GM19023 (cell line): ENCODE measurements around the gene MMP7.

Experiments
- ATAC-seq: cut with Tn5 transposase; IDR thresholded peaks from one replicate; pipeline ENCODE4 v1.9.1; 2021; ENCODE audit warnings: mild to moderate bottlenecking, moderate library complexity; ENCODE audit not compliant: unreplicated experiment

MMP7 gene, protein sequence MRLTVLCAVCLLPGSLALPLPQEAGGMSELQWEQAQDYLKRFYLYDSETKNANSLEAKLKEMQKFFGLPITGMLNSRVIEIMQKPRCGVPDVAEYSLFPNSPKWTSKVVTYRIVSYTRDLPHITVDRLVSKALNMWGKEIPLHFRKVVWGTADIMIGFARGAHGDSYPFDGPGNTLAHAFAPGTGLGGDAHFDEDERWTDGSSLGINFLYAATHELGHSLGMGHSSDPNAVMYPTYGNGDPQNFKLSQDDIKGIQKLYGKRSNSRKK

DNA sequence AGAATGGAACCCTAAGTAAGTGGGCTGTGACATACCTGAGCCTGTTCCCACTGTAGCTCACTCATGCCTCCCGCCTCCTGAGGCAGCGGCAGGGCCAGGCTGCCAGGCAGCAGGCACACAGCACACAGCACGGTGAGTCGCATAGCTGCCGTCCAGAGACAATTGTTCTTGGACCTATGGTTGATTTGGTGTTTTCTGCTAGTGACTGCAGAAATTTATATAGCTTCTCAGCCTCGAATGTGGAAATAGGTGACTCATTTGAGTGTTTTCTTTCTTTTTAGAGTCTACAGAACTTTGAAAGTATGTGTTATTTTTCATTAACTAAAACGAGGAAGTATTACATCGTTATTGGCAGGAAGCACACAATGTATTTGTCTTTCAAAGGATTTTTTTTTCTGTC lies at the start of gene MMP7:
TSS of gene MMP7 (minus strand) at position 190 of the 400 bp plus-strand sequence. CDS start at position 143, 47 bp downstream.
- no peak for ATAC-seq

DNA sequence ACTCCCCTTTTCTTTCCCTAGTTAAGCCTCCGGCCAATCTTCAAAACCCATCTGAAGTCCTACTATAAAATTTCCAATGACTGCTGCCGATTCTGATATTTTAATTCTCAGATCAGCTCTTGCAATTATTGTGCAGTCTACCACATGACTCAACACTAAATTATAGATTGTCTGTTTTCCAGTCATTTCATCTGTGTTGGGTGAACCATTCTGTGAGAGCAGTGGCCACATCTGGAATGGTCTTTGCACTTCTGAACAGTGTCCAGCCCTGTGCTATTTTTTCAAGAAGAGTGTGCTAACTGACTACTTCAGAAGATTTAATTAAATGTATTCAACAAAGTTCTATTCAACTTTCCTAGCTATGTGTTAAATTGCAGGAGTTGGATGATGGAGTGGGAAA lies 47.2 kb upstream of the MMP7 start:
- ATAC-seq: no peak

DNA sequence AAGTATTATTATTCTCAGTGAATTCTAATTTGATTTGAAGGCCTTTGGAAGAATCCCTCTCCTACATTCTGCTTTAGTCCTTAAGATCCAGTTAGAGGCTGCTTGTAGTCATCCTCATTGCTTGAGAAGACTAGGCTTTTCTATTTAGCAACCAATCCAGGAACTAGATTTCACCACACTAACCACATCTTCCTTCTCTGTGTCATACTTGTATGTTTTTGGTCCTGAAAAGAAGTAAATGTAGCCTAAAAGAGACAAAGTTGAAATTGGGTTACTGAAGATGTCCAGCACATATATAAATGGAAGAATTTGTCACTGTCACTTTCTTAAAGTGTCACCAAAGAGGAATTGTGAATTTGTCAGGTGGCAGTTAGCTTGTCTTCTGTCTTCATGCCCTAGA lies 46.6 kb upstream of the MMP7 start:
- no peak for ATAC-seq

DNA sequence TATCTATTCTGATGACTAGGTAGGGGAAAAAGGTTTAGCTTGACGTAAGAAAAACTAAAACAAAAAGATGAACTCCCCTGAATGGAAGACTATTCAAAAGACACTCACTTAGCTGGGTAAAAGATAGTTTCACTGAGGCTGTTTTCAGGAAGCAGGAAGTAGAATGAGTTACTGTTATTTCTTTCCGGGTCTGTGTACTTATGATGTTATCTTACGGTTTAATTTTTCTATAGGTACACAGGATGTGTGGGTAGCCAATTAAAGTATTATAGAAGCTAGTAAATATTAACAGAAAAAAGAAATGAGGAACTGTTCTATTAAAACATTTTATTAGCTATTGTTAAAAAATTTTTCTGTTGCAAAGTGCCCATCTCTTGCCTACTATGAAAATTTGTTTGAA lies 45.8 kb upstream of the MMP7 start:
- no peak for ATAC-seq

DNA sequence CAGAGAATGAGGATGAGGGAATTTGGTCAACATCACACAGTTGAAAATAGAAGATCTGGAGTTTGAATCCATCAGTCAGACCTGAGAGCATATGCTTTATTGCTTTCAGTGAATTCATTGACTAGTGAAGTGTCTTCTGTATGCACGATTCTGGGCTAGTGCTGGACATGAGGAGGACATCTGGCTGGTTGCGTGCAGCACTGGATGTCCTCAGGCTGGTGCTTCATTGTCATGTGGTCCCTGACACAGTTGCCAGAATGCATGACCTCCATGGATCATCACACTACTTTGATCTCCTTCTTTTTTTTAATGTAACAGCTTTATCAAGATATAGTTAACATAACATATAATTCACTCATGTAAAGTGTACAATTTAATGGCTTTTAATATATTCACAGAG lies 44.5 kb upstream of the MMP7 start:
- ATAC-seq: no peak

DNA sequence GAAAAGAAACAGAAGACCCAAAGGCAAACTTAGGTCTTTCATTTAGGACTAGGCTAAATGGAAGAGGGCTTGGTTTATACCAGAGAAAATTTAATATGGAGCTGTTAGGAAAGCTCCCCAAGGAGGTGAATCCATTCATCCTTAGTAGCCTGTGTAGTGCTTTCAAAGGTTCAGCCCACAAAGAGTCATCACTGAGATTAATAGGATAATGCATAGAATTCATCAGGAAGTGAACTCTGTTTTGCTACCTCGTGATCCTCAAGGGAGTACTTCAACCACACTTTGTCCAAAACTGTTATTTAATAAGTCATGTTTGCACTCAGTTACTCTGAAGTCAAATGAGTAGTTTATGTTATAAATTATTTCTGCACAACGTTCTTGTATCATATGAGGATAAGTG lies 43.3 kb upstream of the MMP7 start:
- ATAC-seq: no peak

DNA sequence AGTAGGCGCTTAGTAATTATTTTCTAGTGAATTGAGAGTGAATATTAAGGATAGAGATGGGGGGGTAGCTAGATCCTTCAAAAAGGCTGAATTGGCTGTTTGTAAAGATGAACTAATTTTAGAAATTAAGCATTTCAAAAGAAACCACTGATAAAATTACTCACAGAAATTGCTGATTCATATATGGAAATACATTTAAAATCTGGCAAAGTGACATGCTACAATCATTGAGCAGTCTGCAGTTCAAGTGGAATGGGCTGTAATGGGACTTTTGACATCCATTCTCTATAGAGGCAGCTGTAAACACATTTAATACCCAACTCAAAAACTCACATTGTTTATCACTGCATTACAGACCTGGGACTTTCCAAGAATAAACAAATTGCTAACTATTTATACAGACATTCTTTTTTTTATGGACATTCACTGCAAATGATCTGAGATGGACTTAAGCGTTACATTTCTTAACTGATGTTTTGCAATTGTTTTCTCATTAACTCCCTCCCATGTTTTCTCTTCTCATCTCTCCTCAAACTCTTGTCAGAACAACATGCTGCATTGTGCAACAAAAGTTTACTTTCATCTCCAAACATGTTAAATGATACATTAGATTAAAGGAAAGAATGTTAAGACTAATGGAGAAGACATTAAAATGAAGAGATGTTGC lies 42.1 kb upstream of the MMP7 start:
- no peak for ATAC-seq

DNA sequence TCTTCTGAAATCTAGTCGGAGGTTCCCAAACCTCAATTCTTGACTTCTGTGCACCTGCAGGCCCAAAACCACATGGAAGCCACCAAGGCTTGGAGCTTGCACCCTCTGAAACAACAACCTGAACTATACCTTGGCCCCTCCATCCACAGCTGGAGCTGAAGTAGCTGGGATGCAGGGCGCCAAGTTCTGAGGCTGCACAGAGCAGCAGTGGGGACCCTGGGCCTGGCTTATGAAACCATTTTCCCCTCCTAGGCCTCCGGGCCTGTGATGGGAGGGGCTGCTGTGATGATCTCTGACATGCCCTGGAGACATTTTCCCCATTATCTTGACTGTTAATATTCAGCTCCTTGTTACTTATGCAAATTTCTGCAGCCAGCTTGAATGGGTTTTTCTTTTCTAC lies 38.3 kb upstream of the MMP7 start:
- ATAC-seq: no peak

DNA sequence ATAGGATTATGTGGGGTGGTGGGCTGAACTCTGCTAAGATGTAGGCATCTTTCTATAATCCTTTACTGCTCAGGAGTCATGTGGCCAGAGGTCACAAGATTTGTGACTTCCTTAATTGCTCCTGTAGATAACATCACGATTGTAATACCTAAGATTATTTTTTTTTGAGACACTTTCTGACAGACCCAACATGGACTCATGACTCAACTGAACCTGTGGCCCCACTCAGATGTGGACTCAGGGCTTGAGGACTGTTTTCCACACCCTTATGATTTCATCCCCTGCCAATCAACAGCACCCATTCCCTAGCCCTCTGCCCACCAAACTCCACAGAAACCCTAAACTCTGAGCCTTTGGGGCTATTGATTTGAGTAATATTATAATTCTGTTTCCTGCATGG lies 35.6 kb upstream of the MMP7 start:
- ATAC-seq: no peak

DNA sequence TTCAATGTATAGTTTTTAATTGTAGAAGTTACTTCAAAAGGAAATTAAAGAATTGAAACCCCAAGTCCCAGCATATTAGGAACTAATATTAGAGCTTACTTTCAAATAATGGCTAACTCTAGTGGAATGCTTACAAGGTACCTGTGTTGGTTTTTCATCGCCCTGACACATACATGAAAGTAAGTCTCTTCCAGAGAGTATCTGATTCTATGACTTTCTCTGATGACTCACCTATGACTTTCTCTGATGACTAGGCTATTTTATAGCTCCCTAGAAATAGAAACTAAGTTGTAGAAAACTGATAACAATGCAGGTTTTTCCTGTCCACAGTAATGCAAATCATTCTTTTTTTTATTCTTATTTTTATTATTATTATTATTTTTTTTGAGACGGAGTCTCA lies 33.6 kb upstream of the MMP7 start:
- ATAC-seq: no peak

DNA sequence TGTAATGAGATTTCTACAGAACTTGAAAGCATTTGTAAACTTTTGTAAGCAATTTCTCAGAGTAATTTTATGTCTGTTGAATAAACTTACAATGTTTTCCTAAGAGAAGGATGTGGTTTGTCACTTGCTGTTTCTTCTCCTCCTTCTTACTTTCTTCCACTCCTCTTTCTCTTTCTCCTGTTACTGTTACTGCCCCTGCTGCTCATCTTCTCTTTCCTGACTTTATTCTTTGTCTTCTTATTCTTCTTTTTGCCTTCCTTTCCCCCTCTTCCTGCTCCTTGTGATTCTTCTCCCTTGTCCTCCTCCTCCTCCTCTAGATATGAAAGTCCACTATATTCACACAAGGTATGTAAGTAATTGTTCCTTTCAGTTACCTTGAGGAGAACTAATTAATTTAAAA lies 31.1 kb upstream of the MMP7 start:
- no peak for ATAC-seq

DNA sequence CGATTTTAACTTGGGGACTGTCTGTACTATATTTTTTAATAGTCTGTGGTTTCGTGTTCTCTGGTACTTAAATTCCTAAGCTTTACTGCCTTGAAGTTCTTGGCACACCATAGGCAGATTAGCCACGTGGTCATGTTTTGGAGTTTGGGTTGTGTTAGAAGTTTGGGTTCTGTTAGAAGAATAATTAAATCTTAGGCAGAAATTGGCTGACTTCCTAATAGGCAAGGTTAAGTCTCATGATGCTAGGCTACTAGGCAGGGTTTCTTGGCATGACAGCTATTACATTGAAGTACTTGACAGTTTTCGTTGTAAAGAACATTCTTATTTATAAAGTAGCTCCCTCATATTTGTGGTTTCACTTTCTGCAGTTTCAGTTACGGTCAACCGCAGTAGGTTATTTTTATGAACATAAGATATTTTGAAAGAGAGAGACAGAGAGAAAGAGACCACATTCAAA lies 30.0 kb upstream of the MMP7 start:
- ATAC-seq: peak; percentile 67

DNA sequence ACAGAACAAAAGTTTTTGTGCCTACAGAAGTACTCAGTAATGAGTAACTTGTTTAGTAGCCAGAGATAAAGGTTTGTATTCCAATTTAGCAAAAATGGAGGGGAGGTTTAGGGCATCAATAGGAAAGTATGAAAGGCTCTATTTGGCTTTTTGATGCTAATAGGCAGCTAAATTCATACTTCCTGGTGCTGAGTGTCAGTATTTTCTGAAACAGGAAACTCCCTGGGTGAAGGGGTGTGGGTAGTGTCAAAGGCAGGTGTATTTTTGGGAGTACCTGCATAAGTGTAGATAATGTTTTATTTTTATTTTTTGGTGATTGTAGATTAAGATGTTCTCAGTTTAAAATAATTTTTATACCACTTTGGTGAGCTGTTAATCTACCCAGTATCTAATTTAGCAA lies 29.3 kb upstream of the MMP7 start:
- ATAC-seq: peak; percentile 45

DNA sequence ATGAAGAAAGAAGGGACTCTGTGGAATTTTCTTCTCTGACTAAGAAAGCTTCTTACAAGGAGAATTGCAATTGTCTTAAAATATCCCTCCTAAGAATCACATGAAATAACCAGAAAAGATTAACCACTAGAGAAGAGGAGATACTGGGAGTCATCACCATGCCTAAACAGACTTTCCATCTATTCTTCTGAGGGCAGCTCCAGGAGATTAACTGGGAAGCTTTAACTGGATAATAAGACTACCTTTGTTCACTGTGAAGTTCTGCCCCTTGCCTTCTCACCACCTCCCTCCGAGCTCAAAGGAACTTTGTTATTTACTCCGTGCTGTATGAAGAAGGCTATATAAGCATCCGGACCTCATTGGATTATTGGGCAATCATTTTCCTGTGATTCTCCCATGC lies 24.5 kb upstream of the MMP7 start:
- no peak for ATAC-seq

DNA sequence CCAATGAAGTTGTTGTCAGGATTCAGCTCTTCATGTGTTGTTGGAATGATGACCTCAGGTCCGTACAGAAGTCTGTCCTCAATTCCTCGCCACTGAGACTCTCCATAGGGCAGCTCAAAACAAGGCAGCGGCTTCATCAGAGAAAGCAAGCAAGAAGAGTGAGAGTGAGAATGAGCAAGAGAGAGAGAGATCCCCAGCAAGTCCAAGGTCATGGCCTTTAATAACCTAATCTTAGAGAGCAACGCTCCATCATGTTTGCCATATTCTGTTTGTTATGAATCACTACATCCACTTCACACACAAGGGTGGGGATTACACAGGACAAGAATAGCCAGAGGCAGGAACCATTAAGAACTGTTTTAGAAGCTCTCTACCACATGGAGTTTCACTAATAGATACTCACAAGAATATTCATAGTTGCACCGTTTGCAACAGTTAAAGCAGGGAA lies 23.3 kb upstream of the MMP7 start:
- peak; percentile 69 for ATAC-seq

DNA sequence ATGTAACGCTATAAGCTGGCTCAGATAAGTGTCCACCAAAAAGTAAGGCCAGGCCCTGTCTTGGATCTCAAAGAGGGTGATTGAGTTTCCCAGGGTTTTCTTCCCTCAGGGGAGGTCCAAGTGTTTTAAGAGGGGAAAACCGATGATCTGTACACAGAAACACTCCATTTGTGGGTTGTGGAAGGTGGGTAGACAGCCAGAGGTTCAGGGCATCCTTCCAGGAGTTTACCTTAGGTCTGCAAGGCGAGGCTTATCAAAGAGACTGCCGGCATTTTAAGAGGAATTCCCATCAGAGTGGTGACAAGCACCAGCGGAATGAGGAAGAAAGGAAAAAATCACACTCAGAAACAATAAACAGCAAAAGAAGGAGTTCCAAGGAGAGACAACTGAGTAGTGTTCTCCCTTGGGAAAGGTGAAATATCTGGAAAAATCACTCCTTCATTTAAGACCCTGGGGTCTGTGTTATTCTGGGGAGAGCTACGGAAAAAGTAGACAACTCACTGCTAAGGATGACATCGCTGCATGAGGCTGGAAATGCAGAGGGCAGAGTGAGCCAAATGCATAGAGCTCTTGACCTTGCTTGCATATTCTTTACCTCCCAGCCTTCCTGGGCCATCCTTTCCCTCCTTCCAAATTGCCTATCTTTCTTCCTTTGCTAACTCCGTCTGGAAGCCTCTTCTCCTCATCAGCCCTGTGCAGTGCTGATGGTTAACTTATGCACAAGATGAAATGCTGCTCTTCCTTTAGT lies 22.1 kb upstream of the MMP7 start:
- ATAC-seq: no peak

DNA sequence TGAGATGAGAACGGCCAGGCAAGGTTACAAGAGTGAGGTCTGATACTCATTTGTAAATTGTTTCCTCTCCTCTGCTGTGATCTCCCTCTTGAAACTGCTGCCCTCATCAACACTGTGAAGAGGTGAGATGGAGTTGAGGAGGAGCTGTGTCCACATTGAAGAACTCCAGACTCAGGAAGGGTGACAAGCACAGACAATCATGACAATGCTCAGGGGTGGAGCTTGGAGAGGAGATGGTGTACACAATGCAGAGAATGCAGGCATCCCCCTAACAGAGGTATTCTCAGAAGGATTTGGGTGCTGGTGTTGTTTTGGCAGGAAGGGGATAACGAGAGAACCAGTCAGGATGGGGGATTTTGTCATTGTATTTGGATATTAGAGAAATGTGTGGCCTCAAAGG lies 21.5 kb upstream of the MMP7 start:
- no peak for ATAC-seq

DNA sequence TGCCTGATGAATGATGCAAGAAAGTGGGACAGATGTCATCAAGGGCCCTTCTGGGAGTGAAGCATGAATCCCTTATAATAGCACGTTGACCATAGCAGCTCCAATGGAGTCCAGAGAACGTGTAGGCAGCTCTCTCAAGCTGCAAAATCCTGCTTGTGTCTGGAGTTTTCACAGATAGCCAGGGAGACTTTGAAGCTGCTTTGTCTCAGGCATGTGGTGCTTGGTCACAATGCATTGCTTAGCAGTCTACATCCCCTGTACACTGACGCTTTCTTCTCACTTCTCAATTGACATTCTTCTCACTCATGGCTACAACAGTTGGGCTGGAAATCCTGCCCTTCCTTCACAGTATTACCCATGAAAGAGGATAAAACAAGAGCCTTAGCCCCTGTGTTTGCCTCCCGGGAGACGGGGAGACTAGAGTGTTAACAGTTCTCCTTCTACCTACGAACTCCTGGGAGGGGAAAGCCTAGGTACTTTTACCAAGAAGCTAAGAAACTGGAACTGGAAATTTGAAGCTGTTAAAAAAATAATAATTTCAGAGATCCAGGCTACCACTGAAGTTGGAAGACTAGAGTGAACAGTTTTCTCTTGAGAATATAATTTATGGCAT lies 20.7 kb upstream of the MMP7 start:
- ATAC-seq: no peak

DNA sequence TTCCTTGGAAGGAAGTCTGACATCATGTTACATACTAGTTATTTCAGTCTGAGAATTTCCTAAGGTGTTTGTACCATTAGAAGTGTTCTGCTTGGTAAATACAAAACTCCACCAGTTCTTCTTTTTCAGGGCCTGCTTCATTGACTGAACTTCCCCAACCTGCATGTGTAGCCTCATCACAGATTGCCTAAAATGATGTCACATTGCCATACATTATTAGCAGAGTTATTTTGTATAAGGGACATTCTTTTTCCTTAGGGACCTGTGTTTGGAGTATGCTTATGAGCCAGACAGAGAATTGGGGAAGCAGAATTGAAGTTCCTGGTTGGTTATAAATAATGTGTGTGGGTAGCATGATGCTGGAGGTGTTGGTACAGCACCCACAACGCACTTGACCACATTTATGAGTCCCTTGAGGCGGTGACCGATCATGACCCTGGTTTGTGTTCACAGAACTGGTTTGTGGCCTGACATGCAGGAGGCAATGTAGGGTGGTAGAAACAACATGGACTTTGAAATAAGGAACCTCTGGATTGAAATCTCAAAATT lies 16.4 kb upstream of the MMP7 start:
- ATAC-seq: peak; percentile 71

DNA sequence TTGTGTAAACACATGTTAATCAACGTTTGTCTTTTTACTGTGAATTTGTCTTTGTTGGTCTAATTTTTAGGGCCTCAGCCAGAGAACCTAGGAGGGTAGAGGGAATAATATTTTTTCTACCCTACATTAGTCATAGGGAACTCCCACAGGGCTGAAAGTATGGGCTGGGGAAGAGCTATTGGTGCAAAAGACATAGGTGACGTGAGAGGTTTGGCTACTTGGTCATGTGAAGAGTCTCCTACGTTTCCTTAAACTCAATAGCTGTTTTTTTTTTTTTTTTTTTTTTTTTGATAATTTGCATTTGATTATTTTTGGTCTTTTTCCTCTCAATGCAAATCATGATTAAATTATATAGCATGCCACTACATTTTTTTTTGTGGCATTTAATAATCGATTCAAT lies 15.9 kb upstream of the MMP7 start:
- peak; percentile 55 for ATAC-seq

DNA sequence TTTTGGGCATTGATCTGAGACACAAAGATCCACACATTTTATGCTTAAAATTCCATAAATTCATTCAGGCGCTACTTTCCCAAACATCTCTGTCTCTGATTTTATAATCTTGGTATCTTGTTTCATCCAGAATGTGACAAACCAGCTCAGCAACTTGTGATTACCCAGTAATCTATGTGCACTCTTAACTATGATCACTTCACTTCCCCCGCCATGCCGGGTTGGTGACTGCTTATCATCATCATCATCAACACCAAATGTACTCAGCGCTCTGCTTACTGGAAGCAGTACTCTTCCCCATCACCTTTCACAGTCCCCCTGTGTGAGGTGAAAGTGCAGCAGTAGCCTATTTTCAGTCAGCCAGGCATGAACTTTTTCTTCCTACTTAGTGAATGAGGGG lies 15.2 kb upstream of the MMP7 start:
- ATAC-seq: no peak
